ENCODE measurements around the gene SND1. TPM values are rescaled to one million over a fixed set of nuclear protein-coding genes. Genes with fewer than 3 reads are reported as not detected.

SND1 gene
- total and polyA plus RNA-seq, 2 of the 4 experiments (the other 2 are of a cell fraction) = 154 to 294 TPM

GRCh38 chr7:127770885-127771284 is 118.9 kb downstream of the SND1 start:
- Histone ChIP-seq H3K14ac (replicated peaks; ENCODE audit: low read depth, low read length) (no peak overlapping the region; the same call in 1 of the 2 replicates), H3K56ac (ENCODE audit: extremely low read depth, insufficient read depth, low read length) (no peak overlapping the region), H3K9me3 (ENCODE audit: control insufficient read depth, insufficient read depth, low read length) (no peaks in the 10 kb centered on the region), H2AK9ac (replicated peaks; ENCODE audit: low read depth, low read length, poor library complexity) (no peak overlapping the region), H2BK20ac (ENCODE audit: low read depth, low read length) (no peak overlapping the region), H3K4me1 (ENCODE audit: control insufficient read depth, insufficient read depth, low read length) (peaks cover 9% of the 10 kb centered on the region), H3K4me3 (ENCODE audit: insufficient read depth, low read depth, low read length) (no peak overlapping the region), H2BK15ac (ENCODE audit: low read depth, low read length) (no peak overlapping the region), H2BK5ac (ENCODE audit: low read depth, low read length, poor library complexity, severe bottlenecking) (no peak overlapping the region), H3K79me1 (ENCODE audit: low read depth in 1 of 2, low read length in 2 of 2) (peaks cover 21 to 79% of the 10 kb centered on the region in 2 experiments; a peak in 3 of 4 replicates), H3K18ac (ENCODE audit: low read depth, low read length) (no peak overlapping the region), H4K91ac (ENCODE audit: insufficient read depth, low read depth, low read length) (no peak overlapping the region), H2AFZ (replicated peaks; ENCODE audit: low read length, poor library complexity) (no peak overlapping the region), H3K9ac (ENCODE audit: low read depth, low read length) (no peak overlapping the region), H3K27me3 (ENCODE audit: control insufficient read depth, insufficient read depth, low read length) (no peaks in the 10 kb centered on the region), H3K4me2 (ENCODE audit: low read depth, low read length) (peak overlapping the region; percentile 51; the same call in 1 of the 2 replicates), H4K20me1 (ENCODE audit: insufficient read depth, low read length) (peaks cover 76% of the 10 kb centered on the region), H2BK120ac (ENCODE audit: low read depth, low read length) (no peak overlapping the region), H4K8ac (ENCODE audit: low read depth in 2 of 2, low read length in 2 of 2) (no peak overlapping the region), H3K36me3 (ENCODE audit: control insufficient read depth, insufficient read depth, low read length) (peaks cover 1% of the 10 kb centered on the region; the same call in 1 of the 2 replicates), H3K4ac (ENCODE audit: low read depth, low read length) (no peak overlapping the region), H4K5ac (ENCODE audit: low read depth, low read length) (no peak overlapping the region), H3K27ac (ENCODE audit: insufficient read depth, low read length) (no peak overlapping the region), H3K9me1 (ENCODE audit: insufficient read depth, low read length) (peaks cover 12% of the 10 kb centered on the region), H2AK5ac (ENCODE audit: low read depth, low read length) (peak overlapping the region; percentile 2; the same call in 1 of the 2 replicates), H3K23ac (ENCODE audit: low read depth, low read length) (no peak overlapping the region)
- CTCF ChIA-PET = interaction anchor here (0.9 to 1.4 kb wide), 2 partner anchors 15 to 17 kb away, joined by 3 read pairs; no protein-coding TSS in a partner anchor
- TF ChIP-seq CTCF (conservative IDR thresholded peaks at IDR 0.05; ENCODE audit: low read depth, low read length) (no peak), NFE2L2 (IDR thresholded peaks at IDR 0.05; ENCODE audit: low read depth, low read length) (no peak), ELK1 (IDR thresholded peaks at IDR 0.05; ENCODE audit: borderline replicate concordance, low read depth, low read length) (no peak), CHD1 (IDR thresholded peaks at IDR 0.05; ENCODE audit: low read depth, low read length) (no peak), RFX5 (IDR thresholded peaks at IDR 0.05; ENCODE audit: low read depth, low read length) (no peak), MXI1 (IDR thresholded peaks at IDR 0.05; ENCODE audit: borderline replicate concordance, low read depth, low read length) (no peak)
- in situ Hi-C loops (cut with MboI; ENCODE audit: low sequenced_read_pairs) = no loop called here
- dilution Hi-C loops (cut with HindIII; ENCODE audit: low sequenced_read_pairs, unreplicated experiment) = no loop called here
- peak; percentile 72 for DNase-seq
- no TSS peak for BruUV-seq (replicated peaks)
- ATAC-seq (ENCODE audit: low read depth) = peak; percentile 56; the same call in 1 of the 2 replicates
- POLR2A ChIA-PET (ENCODE audit: unreplicated experiment) = no interaction called here
- intact Hi-C loops (cut with micrococcal nuclease) = no loop called here
- 17% methylated on average over 1 of the region's 4 CpGs; no CpG with 5 or more reads in 1 of the 2 experiments for WGBS, 2 experiments (ENCODE audit: extremely low coverage in 2 of 2, insufficient read length in 1 of 2)
